Adipose tissue (tissue), 3 donors: Measurements from ENCODE around the gene VIL1. TPM values are rescaled to one million over a fixed set of nuclear protein-coding genes. Genes with fewer than 3 reads are reported as not detected.

Experiments used
- H3K27ac ChIP-seq: one replicate; pipeline ENCODE4 v1.5.1; 2013; ENCODE audit warnings: low read depth, low read length
- WGBS, 3 donors: extraction: QIAGEN DNeasy Blood & Tissue Kit; methylation state at CpG; one replicate each; pipeline ENCODE4 v1.1.7; 2013; 5-methylcytosine and 5-hydroxymethylcytosine counted together
- polyA plus RNA-seq, 3 donors: library from polyadenylated mRNA; stranded (reverse); fragments of 200-250 nt; gene quantifications; one replicate each; pipeline ENCODE4 v1.2.3, GENCODE V29; 2013
- donor health status: healthy with polysubstance abuse.
- donor health status: Bipolar disorder and iron deficiency.
- donor health status: healthy.

Gene VIL1
- polyA plus RNA-seq, 3 donors = 0.15 to 9.2 TPM; not detected in 1

- H3K27ac ChIP-seq = no peak overlapping the region
- WGBS, 3 donors = 59 to 72% (median 60%) methylated on average over 8 of the region's 8 CpGs
Measured at GRCh38 chr2:218402491-218402901, 16.4 kb upstream of the VIL1 start.

- 84 to 90% (median 85%) methylated on average over 25 to 26 of the region's 26 CpGs for WGBS, 3 donors
- no peak overlapping the region for H3K27ac ChIP-seq
Measured at GRCh38 chr2:218402911-218403411, 16.0 kb upstream of the VIL1 start.

DNA sequence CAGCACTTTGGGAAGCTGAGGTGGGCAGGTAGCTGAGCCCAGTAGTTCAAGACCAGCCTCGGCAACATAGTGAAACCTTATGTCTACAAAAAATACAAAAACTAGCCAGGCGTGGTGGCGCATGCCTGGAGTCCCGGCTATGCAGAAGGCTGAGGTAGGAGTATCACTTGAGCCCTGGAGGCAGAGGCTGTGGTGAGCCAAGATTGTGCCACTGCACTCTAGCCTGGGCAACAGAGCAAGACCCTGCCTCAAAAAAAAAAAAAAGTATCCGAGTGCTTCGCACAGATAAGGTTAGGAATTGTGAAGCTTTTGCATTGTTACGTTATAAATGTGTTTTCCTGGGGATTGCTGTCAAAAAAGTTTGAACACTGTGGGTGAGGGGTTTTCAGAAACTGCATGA is 15.1 kb upstream of the VIL1 start:
- WGBS, 3 donors = 74 to 93% (median 79%) methylated on average over 7 of the region's 7 CpGs
- no peak overlapping the region for H3K27ac ChIP-seq

GRCh38 chr2:218404351-218405085 is 14.4 kb upstream of the VIL1 start:
- no peak overlapping the region for H3K27ac ChIP-seq
- WGBS, 3 donors = 62 to 74% (median 69%) methylated on average over 16 of the region's 16 CpGs

DNA sequence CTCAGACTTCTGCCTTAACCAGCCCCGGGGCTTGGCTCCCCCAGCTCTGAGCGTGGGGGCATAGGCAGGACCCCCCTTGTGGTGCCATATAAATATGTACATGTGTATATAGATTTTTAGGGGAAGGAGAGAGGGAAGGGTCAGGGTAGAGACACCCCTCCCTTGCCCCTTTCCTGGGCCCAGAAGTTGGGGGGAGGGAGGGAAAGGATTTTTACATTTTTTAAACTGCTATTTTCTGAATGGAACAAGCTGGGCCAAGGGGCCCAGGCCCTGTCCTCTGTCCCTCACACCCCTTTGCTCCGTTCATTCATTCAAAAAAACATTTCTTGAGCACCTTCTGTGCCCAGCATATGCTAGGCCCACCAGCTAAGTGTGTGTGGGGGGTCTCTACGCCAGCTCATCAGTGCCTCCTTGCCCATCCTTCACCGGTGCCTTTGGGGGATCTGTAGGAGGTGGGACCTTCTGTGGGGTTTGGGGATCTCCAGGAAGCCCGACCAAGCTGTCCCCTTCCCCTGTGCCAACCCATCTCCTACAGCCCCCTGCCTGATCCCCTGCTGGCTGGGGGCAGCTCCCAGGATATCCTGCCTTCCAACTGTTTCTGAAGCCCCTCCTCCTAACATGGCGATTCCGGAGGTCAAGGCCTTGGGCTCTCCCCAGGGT is 13.7 kb upstream of the VIL1 start:
- WGBS, 3 donors = 40 to 51% (median 44%) methylated on average over 8 of the region's 8 CpGs
- H3K27ac ChIP-seq = no peak overlapping the region

- H3K27ac ChIP-seq = no peak overlapping the region
- WGBS, 3 donors = 4 to 6% (median 5%) methylated on average over 15 of the region's 15 CpGs
Measured at GRCh38 chr2:218405746-218406208, 13.1 kb upstream of the VIL1 start.

GRCh38 chr2:218406209-218406948 is 12.5 kb upstream of the VIL1 start:
- WGBS, 3 donors = 1% methylated on average over 29 to 56 of the region's 56 CpGs

GRCh38 chr2:218406949-218407618 is 11.8 kb upstream of the VIL1 start:
- H3K27ac ChIP-seq = no peak overlapping the region
- 5 to 6% (median 6%) methylated on average over 13 of the region's 13 CpGs for WGBS, 3 donors

More at GRCh38 chr2:218406209-218406948, 12.5 kb upstream of the VIL1 start:
- H3K27ac ChIP-seq = no peak overlapping the region

DNA sequence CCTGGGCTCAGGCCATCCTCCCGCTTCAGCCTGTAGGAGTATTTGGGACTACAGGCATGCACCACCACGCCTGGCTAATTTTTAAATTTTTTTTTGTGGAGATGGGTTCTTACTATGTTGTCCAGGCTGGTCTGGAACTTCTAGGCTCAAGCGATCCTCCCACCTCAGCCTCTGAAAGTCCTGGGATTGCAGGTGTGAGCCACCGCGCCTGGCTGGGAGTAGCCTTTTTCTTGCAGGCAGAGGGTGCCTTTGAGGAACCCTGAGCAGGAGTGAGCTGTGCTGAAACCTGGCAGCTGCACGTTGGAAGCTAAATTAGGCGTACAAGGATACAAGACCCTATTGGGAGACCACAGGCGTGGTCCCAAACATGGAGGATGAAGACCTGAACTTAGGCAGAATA is 11.2 kb upstream of the VIL1 start:
- 74 to 79% (median 75%) methylated on average over 8 of the region's 8 CpGs for WGBS, 3 donors
- H3K27ac ChIP-seq = no peak overlapping the region

- no peak overlapping the region for H3K27ac ChIP-seq
- 85 to 92% (median 90%) methylated on average over 5 of the region's 5 CpGs for WGBS, 3 donors
Measured at GRCh38 chr2:218418321-218418716, 604 bp upstream of the VIL1 start.

- no peak overlapping the region for H3K27ac ChIP-seq
- WGBS, 3 donors = 49 to 85% (median 84%) methylated on average over 7 of the region's 7 CpGs
Measured at GRCh38 chr2:218419630-218420216, 800 bp downstream of the VIL1 start.

DNA sequence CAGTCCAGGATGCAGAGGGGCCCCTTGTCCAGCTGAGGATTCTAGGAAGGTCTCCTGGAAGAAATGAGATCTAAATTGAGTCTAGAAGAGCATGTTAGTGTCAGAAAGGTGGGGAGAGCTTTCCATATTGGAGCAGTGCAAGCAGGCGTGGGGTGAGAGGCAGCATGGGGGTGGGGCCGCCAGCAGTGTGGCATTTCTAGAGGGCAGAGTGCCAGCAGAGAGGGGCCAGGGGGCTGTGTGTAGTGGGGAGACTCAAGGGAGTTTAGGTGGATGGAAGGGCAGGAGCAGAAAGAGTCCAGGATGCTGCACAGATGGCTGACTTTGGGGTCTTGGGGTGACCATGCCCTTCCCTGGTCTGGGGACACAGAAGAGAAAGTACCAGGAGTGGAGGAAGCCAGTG is 2.1 kb downstream of the VIL1 start:
- 81 to 96% (median 93%) methylated on average over 2 of the region's 2 CpGs for WGBS, 3 donors
- H3K27ac ChIP-seq = no peak overlapping the region

DNA sequence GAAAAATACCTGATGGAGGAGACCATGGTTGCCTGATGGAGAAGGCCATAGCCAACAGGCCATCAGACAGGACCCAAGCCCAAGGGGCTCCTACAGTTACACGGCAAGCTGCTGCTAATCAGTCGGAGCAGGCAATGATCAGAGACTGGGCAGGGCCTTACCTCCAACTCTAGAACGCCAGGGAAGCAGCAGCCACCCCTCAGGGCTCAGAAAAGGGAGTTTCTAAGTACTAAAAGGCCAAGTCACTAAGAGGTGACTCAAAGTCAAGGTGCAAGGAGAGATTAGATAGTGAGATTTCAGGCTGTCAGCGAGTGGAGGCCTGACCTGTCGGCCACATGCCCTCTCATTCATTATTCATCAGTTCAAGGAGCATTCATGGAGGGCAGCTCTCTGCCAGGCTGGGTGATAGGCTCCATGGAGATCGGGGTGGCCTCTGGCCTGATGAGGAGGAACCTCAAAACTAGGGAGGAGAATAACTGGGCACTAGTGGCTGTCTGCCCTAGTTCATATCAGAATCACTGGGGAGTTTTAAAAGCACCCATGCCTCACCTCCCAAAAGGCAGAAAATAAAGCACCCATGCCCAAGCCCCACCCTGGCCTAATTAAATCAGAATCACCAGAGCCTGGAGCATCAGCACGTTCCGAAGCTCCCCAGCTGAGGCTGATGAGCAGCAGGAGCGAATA is 3.6 kb downstream of the VIL1 start:
- H3K27ac ChIP-seq = no peak overlapping the region
- whole genome bisulfite sequencing, 3 donors = 82 to 88% (median 83%) methylated on average over 9 of the region's 9 CpGs

GRCh38 chr2:218423584-218423983 is 4.7 kb downstream of the VIL1 start:
- 86 to 88% (median 87%) methylated on average over 9 of the region's 9 CpGs for WGBS, 3 donors
- no peak overlapping the region for H3K27ac ChIP-seq

- 79 to 86% (median 83%) methylated on average over 10 of the region's 10 CpGs for WGBS, 3 donors
- H3K27ac ChIP-seq = no peak overlapping the region
Measured at GRCh38 chr2:218425531-218425930, 6.6 kb downstream of the VIL1 start.

- H3K27ac ChIP-seq = no peak overlapping the region
- 67 to 72% (median 68%) methylated on average over 11 of the region's 11 CpGs for WGBS, 3 donors
Measured at GRCh38 chr2:218427741-218428140, 8.8 kb downstream of the VIL1 start.

GRCh38 chr2:218428846-218429558 is 10.1 kb downstream of the VIL1 start:
- WGBS, 3 donors = 93 to 95% (median 94%) methylated on average over 24 of the region's 24 CpGs
- no peak overlapping the region for H3K27ac ChIP-seq
